HepG2 (cell line): Measurements from ENCODE around the gene FAM222A. TPM values are rescaled to one million over a fixed set of nuclear protein-coding genes. Genes with fewer than 3 reads are reported as not detected.

Experiments used
- HNRNPK ChIP-seq: fragments of 200-400 bp; formaldehyde crosslinking; IDR thresholded peaks from 2 replicates; pipeline ENCODE4 v1.6.1; 2018; ENCODE audit warnings: low read length, low read depth, moderate library complexity, mild to moderate bottlenecking; ENCODE audit not compliant: poor library complexity, severe bottlenecking
- MTA3 ChIP-seq: sonication (generic); formaldehyde crosslinking; IDR thresholded peaks from 2 replicates; pipeline ENCODE4 v1.4.0; 2020; ENCODE audit warnings: missing genetic modification reagents
- PLSCR1 ChIP-seq: sonication (generic); formaldehyde crosslinking; IDR thresholded peaks from 2 replicates; pipeline ENCODE4 v1.5.0; 2020; ENCODE audit warnings: missing genetic modification reagents, mild to moderate bottlenecking, borderline replicate concordance
- SKIL ChIP-seq: sonication (generic); formaldehyde crosslinking; IDR thresholded peaks from 2 replicates; pipeline ENCODE4 v1.8.0; 2022; ENCODE audit warnings: missing genetic modification reagents, mild to moderate bottlenecking, moderate library complexity, borderline replicate concordance
- SOX6 ChIP-seq, 2 experiments: fragments of 450-650 bp in 1 of 2; sonication (generic) in 1 of 2; formaldehyde crosslinking in 1 of 2; IDR thresholded peaks; 2 replicates each; pipeline versions ENCODE4 v1.4.0 to v1.6.1; 2017 to 2020; ENCODE audit warnings: antibody characterized with exemption in 1 of 2, mild to moderate bottlenecking in 1 of 2, missing genetic modification reagents in 1 of 2
- ZNF33A ChIP-seq: sonication (generic); formaldehyde crosslinking; IDR thresholded peaks from 2 replicates; pipeline ENCODE4 v1.5.1; 2020; ENCODE audit warnings: missing genetic modification reagents, mild to moderate bottlenecking, moderate library complexity, borderline replicate concordance
- polyA plus RNA-seq, 8 experiments: library from polyadenylated mRNA; depleted of rRNA in 3 of 8; stranded (reverse) in 7 of 8; unstranded in 1 of 8; fragments of >200 nt; fragmentation: Illumina TruSeq in 4 of 8; extraction: Trizol in 4 of 8; gene quantifications; 2 replicates each; pipeline versions ENCODE4 v1.2.1 to v1.2.3, GENCODE V29; 2011 to 2016; ENCODE audit warnings: low read depth in 4 of 8, missing spikeins in 1 of 8, mixed read lengths in 1 of 8; ENCODE audit not compliant: insufficient read depth in 1 of 8
- total RNA-seq, 5 experiments: library from RNA; depleted of rRNA; stranded (reverse); fragments of >200 nt; fragmentation: Illumina TruSeq; extraction: Trizol; gene quantifications; 2 replicates each; pipeline ENCODE4 v1.2.3, GENCODE V29; 2016; ENCODE audit warnings: low read depth in 1 of 5
- TF ChIP-seq, protein P1 (sequence below): sonication (generic); formaldehyde crosslinking; IDR thresholded peaks from 2 replicates; pipeline ENCODE4 v1.4.0; 2020; ENCODE audit warnings: missing genetic modification reagents, borderline replicate concordance
- TF ChIP-seq, protein P2 (sequence below): sonication (generic); formaldehyde crosslinking; IDR thresholded peaks from 2 replicates; pipeline ENCODE4 v1.5.0; 2020; ENCODE audit warnings: missing genetic modification reagents, mild to moderate bottlenecking, borderline replicate concordance
- TF ChIP-seq, protein P3 (sequence below): IDR thresholded peaks from 2 replicates; pipeline ENCODE4 v1.6.1; 2016; ENCODE audit warnings: low read depth, borderline replicate concordance
- TF ChIP-seq, protein P4 (sequence below): IDR thresholded peaks from 2 replicates; pipeline ENCODE4 v1.6.1; 2016

The FAM222A gene
- total and polyA plus RNA-seq, 2 of the 13 experiments (the other 11 are each of a cell fraction or from before 2014, with no cell fraction given): 2.7 to 9.6 TPM

- peak; percentile 63; the same call in 1 of the 2 replicates for TF ChIP-seq SKIL (CRISPR knock-in tag)
- TF ChIP-seq, protein P1, sequence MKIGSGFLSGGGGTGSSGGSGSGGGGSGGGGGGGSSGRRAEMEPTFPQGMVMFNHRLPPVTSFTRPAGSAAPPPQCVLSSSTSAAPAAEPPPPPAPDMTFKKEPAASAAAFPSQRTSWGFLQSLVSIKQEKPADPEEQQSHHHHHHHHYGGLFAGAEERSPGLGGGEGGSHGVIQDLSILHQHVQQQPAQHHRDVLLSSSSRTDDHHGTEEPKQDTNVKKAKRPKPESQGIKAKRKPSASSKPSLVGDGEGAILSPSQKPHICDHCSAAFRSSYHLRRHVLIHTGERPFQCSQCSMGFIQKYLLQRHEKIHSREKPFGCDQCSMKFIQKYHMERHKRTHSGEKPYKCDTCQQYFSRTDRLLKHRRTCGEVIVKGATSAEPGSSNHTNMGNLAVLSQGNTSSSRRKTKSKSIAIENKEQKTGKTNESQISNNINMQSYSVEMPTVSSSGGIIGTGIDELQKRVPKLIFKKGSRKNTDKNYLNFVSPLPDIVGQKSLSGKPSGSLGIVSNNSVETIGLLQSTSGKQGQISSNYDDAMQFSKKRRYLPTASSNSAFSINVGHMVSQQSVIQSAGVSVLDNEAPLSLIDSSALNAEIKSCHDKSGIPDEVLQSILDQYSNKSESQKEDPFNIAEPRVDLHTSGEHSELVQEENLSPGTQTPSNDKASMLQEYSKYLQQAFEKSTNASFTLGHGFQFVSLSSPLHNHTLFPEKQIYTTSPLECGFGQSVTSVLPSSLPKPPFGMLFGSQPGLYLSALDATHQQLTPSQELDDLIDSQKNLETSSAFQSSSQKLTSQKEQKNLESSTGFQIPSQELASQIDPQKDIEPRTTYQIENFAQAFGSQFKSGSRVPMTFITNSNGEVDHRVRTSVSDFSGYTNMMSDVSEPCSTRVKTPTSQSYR (CRISPR knock-in tag): no peak
- no peak for TF ChIP-seq HNRNPK
- TF ChIP-seq, protein P2, sequence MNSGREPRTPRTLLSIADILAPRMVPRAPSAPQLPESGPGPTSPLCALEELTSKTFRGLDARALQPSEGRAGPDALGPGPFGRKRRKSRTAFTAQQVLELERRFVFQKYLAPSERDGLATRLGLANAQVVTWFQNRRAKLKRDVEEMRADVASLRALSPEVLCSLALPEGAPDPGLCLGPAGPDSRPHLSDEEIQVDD (CRISPR knock-in tag): no peak
- no peak for TF ChIP-seq ZNF33A (CRISPR knock-in tag)
- no peak for TF ChIP-seq MTA3 (CRISPR knock-in tag)
- TF ChIP-seq, protein P3, sequence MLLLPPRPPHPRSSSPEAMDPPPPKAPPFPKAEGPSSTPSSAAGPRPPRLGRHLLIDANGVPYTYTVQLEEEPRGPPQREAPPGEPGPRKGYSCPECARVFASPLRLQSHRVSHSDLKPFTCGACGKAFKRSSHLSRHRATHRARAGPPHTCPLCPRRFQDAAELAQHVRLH (CRISPR knock-in tag): no peak
- no peak for TF ChIP-seq SOX6 (IDR thresholded peaks at IDR 0.05)
- TF ChIP-seq SOX6 (CRISPR knock-in tag; IDR thresholded peaks at IDR 0.05): 0 out of 2 replicates have a peak, but pooled peaks have one; percentile 16
- TF ChIP-seq, protein P4, sequence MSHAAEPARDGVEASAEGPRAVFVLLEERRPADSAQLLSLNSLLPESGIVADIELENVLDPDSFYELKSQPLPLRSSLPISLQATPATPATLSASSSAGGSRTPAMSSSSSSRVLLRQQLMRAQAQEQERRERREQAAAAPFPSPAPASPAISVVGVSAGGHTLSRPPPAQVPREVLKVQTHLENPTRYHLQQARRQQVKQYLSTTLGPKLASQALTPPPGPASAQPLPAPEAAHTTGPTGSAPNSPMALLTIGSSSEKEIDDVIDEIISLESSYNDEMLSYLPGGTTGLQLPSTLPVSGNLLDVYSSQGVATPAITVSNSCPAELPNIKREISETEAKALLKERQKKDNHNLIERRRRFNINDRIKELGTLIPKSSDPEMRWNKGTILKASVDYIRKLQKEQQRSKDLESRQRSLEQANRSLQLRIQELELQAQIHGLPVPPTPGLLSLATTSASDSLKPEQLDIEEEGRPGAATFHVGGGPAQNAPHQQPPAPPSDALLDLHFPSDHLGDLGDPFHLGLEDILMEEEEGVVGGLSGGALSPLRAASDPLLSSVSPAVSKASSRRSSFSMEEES (CRISPR knock-in tag): no peak
- TF ChIP-seq PLSCR1 (CRISPR knock-in tag): no peak
These were observed 46.7 kb downstream of the FAM222A start (continued) for GRCh38 chr12:109760031-109760929.
